NCI-H345 (cell line): ENCODE measurements around the gene CCDC181.

ENCODE experiments used
- DNase-seq: peaks from one replicate; lab custom pipeline; 2025; lab: John Stamatoyannopoulos, UW

Gene CCDC181

GRCh38 chr1:169395955-169396354, 31.3 kb downstream of the CCDC181 start:
- DNase-seq: no peak

- no peak for DNase-seq
These were observed 34.9 kb downstream of the CCDC181 start for GRCh38 chr1:169392406-169392805.

GRCh38 chr1:169390303-169390702, 37.0 kb downstream of the CCDC181 start:
- DNase-seq: no peak

GRCh38 chr1:169387399-169387798, 39.9 kb downstream of the CCDC181 start:
- no peak for DNase-seq

- no peak for DNase-seq
These were observed 43.8 kb downstream of the CCDC181 start for GRCh38 chr1:169383449-169383848.

GRCh38 chr1:169381162-169381561, 46.1 kb downstream of the CCDC181 start:
- no peak for DNase-seq

GRCh38 chr1:169371404-169371803, 55.9 kb downstream of the CCDC181 start:
- DNase-seq: no peak

- peak; percentile 4 for DNase-seq
These were observed 58.9 kb downstream of the CCDC181 start for GRCh38 chr1:169368406-169368769.

- peak; percentile 98 for DNase-seq
These were observed 59.4 kb downstream of the CCDC181 start, which contains the start of the genes BLZF1 and NME7 for GRCh38 chr1:169367686-169368405. Gene BLZF1, plus strand, starts transcription at chr1:169368195. Its CDS starts 1,328 bp downstream, at chr1:169369523. Gene NME7, minus strand, starts transcription at chr1:169367797. Its CDS starts 87 bp downstream, at chr1:169367710.

GRCh38 chr1:169367096-169367685, 60.1 kb downstream of the CCDC181 start:
- peak; percentile 2 for DNase-seq

- DNase-seq: no peak
These were observed 62.3 kb downstream of the CCDC181 start for GRCh38 chr1:169364948-169365347.

- no peak for DNase-seq
These were observed 64.1 kb downstream of the CCDC181 start for GRCh38 chr1:169363046-169363730.

- DNase-seq: no peak
These were observed 66.0 kb downstream of the CCDC181 start for GRCh38 chr1:169361281-169361680.

GRCh38 chr1:169360415-169360814, 66.9 kb downstream of the CCDC181 start:
- no peak for DNase-seq

- DNase-seq: peak; percentile 49
These were observed 78.8 kb downstream of the CCDC181 start for GRCh38 chr1:169348383-169349036.

GRCh38 chr1:169347688-169348382, 79.4 kb downstream of the CCDC181 start:
- DNase-seq: no peak

- no peak for DNase-seq
These were observed 81.2 kb downstream of the CCDC181 start for GRCh38 chr1:169346036-169346589.

- DNase-seq: no peak
These were observed 81.8 kb downstream of the CCDC181 start for GRCh38 chr1:169345511-169345910.
